ENCODE data around the gene KLHL22. TPM values are rescaled to one million over a fixed set of nuclear protein-coding genes. Genes with fewer than 3 reads are reported as not detected.

Gene KLHL22
- total RNA-seq, 1 experiment from 2014 or later = 14.5 TPM

GRCh38 chr22:20433686-20434241 lies 61.8 kb downstream of the KLHL22 start:
- in situ Hi-C loops (cut with HindIII; ENCODE audit: low pct_unique_long_range_greater_than_20kb, low sequenced_read_pairs) = no loop called here
- no peaks in the 10 kb centered on the region for H3K36me3 ChIP-seq (ENCODE audit: control insufficient read depth, insufficient read depth, low read length)
- H3K4me1 ChIP-seq (ENCODE audit: control insufficient read depth, insufficient read depth, low read length) = no peaks in the 10 kb centered on the region
- DNase-seq (ENCODE audit: low read depth, low spot score) (no peak), ATAC-seq (no peak)
- no peaks in the 10 kb centered on the region for H3K27me3 ChIP-seq (ENCODE audit: control insufficient read depth, insufficient read depth, low read length)
- BruUV-seq (replicated peaks) = no TSS peak
- no peak overlapping the region for H3K27ac ChIP-seq (ENCODE audit: low read length)
- ChIA-PET POLR2A (interaction anchor here (0.7 kb wide), 1 partner anchor 123 kb away, joined by 7 read pairs; no protein-coding TSS in a partner anchor), CTCF (no interaction called here)
- TF ChIP-seq, protein P1, sequence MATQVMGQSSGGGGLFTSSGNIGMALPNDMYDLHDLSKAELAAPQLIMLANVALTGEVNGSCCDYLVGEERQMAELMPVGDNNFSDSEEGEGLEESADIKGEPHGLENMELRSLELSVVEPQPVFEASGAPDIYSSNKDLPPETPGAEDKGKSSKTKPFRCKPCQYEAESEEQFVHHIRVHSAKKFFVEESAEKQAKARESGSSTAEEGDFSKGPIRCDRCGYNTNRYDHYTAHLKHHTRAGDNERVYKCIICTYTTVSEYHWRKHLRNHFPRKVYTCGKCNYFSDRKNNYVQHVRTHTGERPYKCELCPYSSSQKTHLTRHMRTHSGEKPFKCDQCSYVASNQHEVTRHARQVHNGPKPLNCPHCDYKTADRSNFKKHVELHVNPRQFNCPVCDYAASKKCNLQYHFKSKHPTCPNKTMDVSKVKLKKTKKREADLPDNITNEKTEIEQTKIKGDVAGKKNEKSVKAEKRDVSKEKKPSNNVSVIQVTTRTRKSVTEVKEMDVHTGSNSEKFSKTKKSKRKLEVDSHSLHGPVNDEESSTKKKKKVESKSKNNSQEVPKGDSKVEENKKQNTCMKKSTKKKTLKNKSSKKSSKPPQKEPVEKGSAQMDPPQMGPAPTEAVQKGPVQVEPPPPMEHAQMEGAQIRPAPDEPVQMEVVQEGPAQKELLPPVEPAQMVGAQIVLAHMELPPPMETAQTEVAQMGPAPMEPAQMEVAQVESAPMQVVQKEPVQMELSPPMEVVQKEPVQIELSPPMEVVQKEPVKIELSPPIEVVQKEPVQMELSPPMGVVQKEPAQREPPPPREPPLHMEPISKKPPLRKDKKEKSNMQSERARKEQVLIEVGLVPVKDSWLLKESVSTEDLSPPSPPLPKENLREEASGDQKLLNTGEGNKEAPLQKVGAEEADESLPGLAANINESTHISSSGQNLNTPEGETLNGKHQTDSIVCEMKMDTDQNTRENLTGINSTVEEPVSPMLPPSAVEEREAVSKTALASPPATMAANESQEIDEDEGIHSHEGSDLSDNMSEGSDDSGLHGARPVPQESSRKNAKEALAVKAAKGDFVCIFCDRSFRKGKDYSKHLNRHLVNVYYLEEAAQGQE (IDR thresholded peaks at IDR 0.05; ENCODE audit: insufficient read depth in 1 of 2, low read depth in 2 of 2, low read length in 1 of 2) = no peak
- TF ChIP-seq TCF7L2 (IDR thresholded peaks at IDR 0.05; ENCODE audit: low read depth, low read length) (no peak), CTCF (IDR thresholded peaks at IDR 0.05) (no peak), POLR2AphosphoS5 (IDR thresholded peaks at IDR 0.05; ENCODE audit: low read depth, low read length) (no peak), SIN3A (IDR thresholded peaks at IDR 0.05; ENCODE audit: borderline replicate concordance, insufficient read depth, low read depth, low read length) (no peak)
- intact Hi-C loops (cut with micrococcal nuclease; ENCODE audit: unreplicated experiment) = no loop called here
- no peak overlapping the region for H3K4me3 ChIP-seq (ENCODE audit: low read depth in 2 of 2, low read length in 2 of 2)
- H3K9me3 ChIP-seq (ENCODE audit: control insufficient read depth, insufficient read depth, low read depth, low read length) = no peaks in the 10 kb centered on the region

DNA sequence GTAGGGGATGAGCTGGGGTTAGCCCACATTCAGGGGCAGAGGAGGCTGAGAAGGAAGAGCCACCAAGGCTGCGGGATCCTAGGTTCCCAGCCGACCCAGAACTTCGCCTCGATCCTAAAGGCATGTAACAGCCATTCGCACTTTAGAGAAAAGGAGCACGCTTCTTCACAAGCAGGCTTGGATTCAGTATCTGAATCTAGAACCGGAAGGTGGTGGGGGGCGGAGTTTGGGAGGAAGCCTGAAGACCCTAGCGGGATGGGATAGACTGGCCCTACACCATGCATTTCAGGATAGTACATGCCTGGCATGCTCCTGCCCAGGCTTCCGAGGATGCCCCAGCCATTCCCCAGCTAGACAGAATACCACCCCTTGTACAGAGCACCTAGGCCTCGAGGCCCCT lies 62.4 kb downstream of the KLHL22 start:
- Histone ChIP-seq H3K4me1 (ENCODE audit: control insufficient read depth, insufficient read depth, low read length) (no peaks in the 10 kb centered on the region), H3K36me3 (ENCODE audit: control insufficient read depth, insufficient read depth, low read length) (no peaks in the 10 kb centered on the region), H3K4me3 (ENCODE audit: low read depth in 2 of 2, low read length in 2 of 2) (no peak overlapping the region), H3K27me3 (ENCODE audit: control insufficient read depth, insufficient read depth, low read length) (no peaks in the 10 kb centered on the region), H3K9me3 (ENCODE audit: control insufficient read depth, insufficient read depth, low read depth, low read length) (no peaks in the 10 kb centered on the region), H3K27ac (ENCODE audit: low read length) (no peak overlapping the region)
- BruUV-seq (replicated peaks) = no TSS peak
- POLR2A ChIA-PET = no interaction called here
- CTCF ChIA-PET = no interaction called here
- no peak for TF ChIP-seq TCF7L2 (IDR thresholded peaks at IDR 0.05; ENCODE audit: low read depth, low read length)
- TF ChIP-seq SIN3A (IDR thresholded peaks at IDR 0.05; ENCODE audit: borderline replicate concordance, insufficient read depth, low read depth, low read length) = no peak
- TF ChIP-seq, protein P1 (IDR thresholded peaks at IDR 0.05; ENCODE audit: insufficient read depth in 1 of 2, low read depth in 2 of 2, low read length in 1 of 2) = no peak
- no peak for TF ChIP-seq POLR2AphosphoS5 (IDR thresholded peaks at IDR 0.05; ENCODE audit: low read depth, low read length)
- no peak for TF ChIP-seq CTCF (IDR thresholded peaks at IDR 0.05)
- DNase-seq (ENCODE audit: low read depth, low spot score) (no peak), ATAC-seq (no peak)
- intact Hi-C loops (cut with micrococcal nuclease; ENCODE audit: unreplicated experiment) (no loop called here), in situ Hi-C loops (cut with HindIII; ENCODE audit: low pct_unique_long_range_greater_than_20kb, low sequenced_read_pairs) (no loop called here)

Data from Panc1 (cell line).